ENCODE results near the gene PIK3R5.

PIK3R5 gene

DNA sequence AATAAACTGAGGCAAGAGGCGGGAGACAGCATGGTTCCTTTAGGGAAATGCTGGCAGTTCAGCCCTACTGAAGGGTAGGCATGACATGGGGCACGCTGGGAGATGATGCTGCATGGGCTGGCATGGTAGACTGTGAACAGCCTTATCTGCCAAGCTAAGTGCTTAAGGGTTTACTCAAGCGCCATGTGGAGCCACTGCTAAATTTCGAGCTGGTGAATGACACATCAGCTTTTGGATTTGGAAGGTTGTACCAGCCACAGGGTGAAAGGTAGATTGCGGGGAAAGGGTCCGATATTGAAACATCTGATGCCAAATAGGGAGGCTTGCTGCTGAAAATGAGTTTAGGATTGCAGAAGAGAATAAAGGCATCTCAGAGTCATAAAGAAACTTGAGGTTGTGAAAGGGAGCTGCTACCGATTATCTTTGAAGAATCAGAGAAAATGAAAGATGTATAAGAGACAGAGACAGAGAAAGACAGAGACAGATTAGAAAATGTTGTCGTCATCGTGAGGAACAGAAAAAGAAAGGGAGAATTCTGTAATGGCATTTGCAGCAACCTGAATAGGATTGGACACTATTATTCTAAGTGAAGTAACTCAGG, 16.3 kb downstream of the PIK3R5 start:
- no peak for DNase-seq

GRCh38 chr17:8948462-8948861, 17.0 kb downstream of the PIK3R5 start:
- no peak for DNase-seq

DNA sequence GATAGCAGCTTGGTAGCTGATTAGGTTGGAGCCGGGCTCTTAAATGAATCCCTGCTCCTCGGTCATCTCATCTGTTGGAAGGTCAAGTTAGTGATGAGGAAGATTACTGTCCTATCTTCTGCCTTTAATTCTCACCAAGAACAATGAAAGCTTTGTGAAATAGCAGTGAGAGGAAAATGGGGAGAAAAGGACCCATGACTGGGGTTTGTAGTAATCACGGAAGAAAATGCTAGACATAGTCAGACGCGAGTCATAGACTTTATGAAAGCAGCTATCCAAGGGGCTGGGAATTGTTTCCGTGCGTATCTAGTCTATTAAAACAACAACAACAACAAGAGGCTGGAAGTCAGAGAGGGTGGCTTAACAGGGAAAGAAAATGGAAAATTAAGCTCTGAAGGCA, 18.3 kb downstream of the PIK3R5 start:
- no peak for DNase-seq

DNA sequence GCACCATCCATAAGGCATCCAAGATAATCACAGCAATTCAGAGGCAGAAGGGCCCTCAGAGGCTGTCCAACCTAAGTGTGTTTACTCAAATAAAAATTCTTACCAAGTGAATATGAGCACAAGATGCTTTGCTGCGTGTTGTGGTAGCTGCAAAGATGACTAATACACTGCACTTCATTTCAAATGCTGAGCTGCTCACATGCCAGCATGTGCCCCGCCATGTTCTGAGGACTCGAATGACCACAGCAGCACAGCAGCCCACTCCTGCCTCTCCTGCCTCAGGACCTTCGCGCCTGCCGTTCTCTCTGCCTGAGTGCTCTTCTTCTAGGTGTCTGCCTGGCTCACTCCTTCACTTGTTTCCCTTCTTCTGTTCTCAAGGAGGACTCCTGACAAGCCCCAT, 19.0 kb downstream of the PIK3R5 start:
- DNase-seq, result no peak

DNA sequence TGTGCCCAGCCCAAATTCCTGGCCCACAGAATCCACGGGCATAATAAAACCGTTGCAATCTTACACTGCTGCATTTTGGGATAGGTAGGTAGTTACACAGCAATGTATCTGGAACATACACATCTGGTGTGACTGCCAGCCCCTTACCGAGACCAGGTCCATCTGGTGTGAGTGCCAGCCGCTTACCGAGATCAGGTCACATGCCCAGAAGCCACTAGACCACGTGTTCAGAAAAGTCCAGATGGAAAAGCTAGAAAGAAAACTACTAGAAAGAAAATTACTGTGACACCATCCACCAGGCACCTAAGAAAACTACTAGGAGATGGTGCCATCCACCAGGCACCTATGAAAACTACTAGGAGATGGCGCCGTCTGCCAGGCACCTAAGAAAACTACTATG, 19.4 kb downstream of the PIK3R5 start:
- DNase-seq, result no peak

GRCh38 chr17:8944748-8945147, 20.8 kb downstream of the PIK3R5 start:
- no peak for DNase-seq

- no peak for DNase-seq
Measured at GRCh38 chr17:8944083-8944482, 21.4 kb downstream of the PIK3R5 start.

- no peak for DNase-seq
Measured at GRCh38 chr17:8941980-8942622, 23.4 kb downstream of the PIK3R5 start.

DNA sequence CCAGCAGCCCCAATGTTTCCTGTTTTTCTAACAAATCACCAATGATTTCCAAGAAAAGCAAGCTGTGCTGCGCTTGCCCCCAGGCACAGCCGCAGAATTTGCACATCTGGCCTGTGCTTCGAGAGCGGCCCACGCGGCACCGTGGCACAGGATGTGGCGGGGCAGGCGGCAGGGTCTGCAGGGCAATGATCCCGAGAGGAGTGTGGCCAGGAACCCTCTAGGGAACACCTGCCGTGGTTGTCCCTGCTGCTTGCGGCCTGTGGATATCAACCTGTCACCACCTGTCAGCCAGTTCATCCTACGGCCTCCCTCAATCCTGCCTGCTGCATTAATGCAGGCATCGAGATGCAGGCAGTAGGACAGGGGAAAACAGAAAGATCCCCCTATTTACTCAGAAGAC, 24.0 kb downstream of the PIK3R5 start:
- no peak for DNase-seq

GRCh38 chr17:8940866-8941471, 24.5 kb downstream of the PIK3R5 start:
- DNase-seq, result no peak

DNA sequence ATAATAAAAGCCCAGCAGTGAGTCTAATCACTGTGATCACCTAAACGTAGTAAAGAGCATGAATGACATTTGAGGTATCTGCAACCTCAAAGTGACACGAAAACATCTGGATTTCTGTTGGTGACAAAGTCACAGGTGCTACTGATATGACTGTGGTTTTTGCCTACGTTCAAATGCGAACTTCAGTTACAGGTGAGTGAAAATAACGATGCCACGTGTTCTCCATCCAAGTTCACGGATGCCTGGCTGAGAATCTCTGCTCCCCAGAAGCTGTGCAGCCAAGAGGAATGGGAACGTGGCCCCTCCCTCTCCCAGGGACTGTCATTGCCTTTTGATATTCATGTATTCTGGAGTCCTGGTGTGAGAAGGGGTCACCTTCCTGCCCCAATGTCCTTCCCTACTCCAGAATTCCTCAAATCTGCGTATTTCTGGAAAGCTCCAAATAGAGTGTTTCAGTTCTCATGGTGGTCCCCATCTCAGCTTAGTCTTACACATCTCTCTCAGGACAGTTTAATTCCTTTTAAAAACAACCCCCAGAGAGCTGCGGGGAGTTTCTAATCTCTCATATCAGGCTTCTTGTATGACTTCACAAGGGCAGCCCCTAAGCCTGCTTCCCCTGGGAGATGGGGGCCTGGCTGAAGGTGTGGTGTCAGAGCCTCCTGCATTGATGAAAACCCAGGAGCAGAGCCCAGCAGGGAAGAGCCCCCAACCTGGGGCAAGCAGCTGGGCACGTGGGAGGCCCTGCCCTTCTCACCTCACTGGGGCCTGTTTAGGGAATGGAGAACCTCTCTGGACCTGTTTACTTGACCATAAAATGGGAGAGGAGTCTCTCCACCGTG, 25.8 kb downstream of the PIK3R5 start:
- no peak for DNase-seq

DNA sequence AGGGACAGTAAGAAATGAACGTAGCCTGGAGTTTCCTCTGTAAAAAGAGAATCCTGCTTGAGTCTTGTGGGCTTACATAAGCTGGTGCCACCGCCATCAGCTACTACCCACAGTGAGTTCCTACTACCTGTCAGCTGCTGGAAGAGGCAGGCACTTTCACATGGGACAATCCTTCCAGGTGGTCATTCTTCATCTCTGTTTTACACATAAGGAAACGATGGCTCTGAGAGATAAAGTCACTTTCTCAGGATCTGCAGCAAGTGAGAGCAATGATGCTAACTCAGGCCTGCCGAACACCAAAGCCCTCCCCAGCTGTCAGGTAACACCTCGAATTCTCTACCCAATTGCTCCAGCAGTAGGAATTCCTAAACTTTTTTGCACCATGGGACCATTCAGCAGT, 26.6 kb downstream of the PIK3R5 start:
- no peak for DNase-seq

- DNase-seq, result no peak
Measured at GRCh38 chr17:8935191-8935590, 30.3 kb downstream of the PIK3R5 start.

DNA sequence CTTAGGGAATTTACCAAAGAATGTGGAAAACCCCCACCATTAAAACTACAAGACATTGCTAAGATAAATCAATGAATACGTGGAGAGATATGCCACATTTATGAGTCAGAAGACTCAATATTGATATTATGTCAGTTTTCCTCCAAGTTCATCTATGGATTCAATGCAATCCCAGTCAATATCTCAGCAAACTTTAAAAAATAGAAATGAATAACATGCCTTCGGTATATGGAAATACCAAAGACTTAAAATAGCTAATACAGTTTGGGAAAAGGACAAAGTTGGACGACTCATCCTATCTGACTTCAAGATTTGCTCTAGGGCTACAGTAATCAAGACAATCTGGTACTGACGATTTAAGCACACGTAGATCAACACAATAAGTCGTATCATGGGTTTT, 31.2 kb downstream of the PIK3R5 start:
- DNase-seq, result no peak

GRCh38 chr17:8930649-8931048, 34.9 kb downstream of the PIK3R5 start:
- DNase-seq, result no peak

DNA sequence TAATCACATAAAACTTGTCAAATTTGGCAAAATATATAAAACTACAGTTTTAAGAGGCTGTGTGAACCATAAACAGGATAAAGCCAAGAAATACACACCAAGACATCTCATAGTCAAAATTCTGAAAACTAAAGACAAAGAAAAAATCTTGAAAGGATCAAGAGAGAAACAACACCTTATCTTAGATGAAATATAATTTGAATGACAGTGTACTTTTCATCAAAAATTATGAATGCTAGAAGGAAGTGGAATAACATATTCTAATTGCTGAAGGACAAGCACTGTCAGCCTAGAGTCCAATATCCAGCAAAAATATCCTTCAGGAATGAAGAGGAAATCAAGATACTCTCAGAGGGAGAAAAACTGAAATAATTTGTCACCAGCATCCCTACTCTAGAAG, 37.2 kb downstream of the PIK3R5 start:
- DNase-seq, result no peak

DNA sequence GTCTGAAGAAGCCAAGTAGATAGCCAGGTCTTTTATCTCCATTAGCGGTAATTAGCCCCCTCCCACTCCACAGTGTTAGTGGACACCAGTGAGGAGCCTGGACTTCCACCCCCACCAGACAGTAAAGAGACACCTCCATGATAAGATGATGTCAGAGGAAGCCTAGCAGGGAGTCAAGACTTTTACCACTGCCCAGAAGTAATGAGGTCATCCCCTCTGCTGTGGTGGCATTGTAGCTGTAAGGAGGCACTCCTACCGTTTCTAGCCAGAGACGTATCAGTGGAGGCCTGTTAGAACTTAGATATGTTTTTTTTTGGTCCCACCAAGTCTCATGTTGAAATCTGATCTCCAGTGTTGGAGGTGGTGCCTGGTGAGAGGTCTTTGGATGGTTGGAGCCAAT, 38.1 kb downstream of the PIK3R5 start:
- DNase-seq, result no peak

GRCh38 chr17:8925808-8926207, 39.7 kb downstream of the PIK3R5 start:
- DNase-seq, result no peak

DNA sequence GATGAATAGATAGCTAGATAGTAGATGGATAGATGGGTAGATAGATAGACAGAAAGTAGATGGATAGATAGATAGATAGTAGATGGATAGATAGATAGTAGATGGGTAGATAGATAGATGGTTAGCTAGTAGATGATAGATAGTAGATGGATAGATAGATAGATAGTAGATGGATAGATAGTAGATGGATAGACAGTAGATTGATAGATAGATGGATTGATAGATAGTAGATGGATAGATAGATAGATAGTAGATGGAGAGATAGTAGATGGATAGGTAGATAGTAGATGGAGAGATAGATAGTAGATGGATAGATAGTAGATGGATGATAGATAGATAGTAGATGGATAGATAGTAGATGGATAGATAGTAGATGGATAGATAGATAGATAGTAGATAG, 40.4 kb downstream of the PIK3R5 start:
- DNase-seq, result no peak

GRCh38 chr17:8924595-8924994, 40.9 kb downstream of the PIK3R5 start:
- DNase-seq, result no peak

DNA sequence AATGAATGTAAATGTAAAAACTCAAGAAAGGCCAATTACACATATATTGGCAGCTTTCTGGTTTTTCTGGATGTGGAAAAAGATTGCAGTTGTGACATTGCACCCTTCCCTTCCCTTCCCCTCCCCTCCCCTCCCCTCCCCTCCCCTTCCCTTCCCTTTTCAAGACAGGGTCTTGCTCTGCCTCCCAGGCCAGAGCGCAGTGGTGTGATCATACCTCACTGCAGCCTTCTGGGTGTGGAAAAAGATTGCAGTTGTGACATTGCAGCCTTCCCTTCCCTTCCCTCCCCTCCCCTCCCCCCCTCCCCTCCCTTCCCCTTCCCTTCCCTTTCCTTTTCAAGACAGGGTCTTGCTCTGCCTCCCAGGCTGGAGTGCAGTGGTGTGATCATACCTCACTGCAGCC, 41.7 kb downstream of the PIK3R5 start:
- DNase-seq, result no peak

DNA sequence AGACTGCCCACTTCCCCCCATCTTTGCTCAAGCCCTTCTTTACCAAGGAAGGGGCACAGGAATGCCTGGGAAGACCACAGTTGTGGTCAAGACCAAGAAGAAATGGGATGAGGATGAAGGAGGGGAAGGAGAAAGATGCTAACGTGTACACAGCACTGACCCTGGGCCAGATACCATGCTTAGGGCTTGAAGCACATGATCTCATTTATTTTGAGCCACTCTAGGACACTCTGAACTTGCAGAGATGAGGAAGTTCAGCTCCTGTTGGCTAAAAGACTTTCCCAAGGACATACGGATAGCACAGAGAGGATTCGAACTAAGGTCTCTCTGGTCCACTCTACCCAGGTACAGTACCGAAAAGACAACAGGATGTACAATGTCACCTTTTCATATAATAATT, 42.6 kb downstream of the PIK3R5 start:
- no peak for DNase-seq

- no peak for DNase-seq
Measured at GRCh38 chr17:8922451-8922850, 43.1 kb downstream of the PIK3R5 start.

DNA sequence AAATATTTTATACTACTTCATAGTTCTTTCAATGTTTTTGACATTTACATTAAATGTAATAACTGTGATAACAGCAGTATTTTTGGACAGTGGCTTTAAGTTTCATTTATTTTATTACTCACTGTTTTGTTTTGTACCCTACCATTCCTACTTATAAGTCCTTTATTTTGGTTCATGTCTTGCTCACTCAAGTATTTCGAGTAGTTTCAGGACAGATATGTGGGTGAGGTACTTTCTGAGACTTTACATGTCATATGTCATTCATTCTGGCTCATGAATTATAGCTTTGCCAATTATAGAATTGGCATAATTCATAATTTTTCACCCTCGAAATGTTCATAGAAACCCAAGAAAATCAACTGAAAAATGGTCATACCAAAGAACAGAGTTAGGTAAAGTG, 44.4 kb downstream of the PIK3R5 start:
- DNase-seq, result no peak

All from SHP77 treated with DMSO at 0.1 percent for 48 hours (cell line).